22Rv1 (cell line): ENCODE measurements around the gene IMPDH1.

Source experiments
- H3K27ac ChIP-seq: fragments of 450-650 bp; 2 replicates; pipeline ENCODE4 v1.5.1; 2017
- ZFX ChIP-seq: fragments of 450-650 bp; IDR thresholded peaks from 2 replicates; pipeline ENCODE4 v1.6.1; 2017; ENCODE audit warnings: antibody characterized with exemption, borderline replicate concordance
- TF ChIP-seq, protein P1 (sequence below): fragments of 450-650 bp; IDR thresholded peaks from 2 replicates; pipeline ENCODE4 v1.5.1; 2017; ENCODE audit warnings: mild to moderate bottlenecking

IMPDH1 gene

DNA sequence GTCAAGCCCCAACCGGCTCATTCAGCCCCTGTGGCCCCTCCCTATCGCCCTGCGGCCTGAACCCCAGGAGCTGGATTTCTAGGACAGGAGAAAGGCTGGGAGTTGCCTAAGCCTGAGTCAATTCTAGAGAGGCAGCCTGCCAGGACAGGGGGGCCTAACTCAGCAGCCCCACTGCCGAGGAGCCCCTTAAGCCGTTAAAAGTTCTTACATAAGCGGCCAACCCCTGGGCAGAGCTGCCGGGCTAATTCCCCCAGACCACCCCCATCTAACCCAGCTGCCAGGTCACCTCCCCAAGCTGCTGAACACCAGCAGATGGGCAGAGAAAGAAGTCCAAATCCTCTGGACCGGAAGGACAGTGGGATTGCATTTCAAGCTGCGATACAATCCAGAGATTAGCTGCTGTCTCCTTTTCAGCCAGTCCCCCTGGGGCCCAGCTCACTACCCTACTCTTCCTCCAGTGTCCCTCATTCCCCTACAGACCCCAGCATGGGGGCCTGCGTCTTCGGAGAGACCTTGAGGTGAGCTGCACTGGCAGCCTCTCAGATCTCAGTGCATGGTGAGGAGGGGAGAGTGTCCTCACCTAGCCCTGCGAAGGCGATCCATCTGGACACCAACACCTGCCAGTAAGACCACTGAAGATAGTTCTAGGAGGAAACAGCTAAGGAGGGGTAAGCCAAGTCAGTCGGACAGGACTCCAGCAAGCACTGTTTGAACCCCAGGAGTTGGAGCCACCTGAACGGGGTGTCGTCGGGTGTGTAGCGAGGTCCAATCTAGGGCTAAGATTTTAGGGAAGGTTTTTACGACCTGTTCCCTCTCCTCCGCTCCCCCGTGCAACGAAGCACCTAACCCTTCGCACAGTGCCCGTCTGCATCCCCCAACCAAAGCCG lies 830 bp downstream of the IMPDH1 start:
- TF ChIP-seq, protein P1, sequence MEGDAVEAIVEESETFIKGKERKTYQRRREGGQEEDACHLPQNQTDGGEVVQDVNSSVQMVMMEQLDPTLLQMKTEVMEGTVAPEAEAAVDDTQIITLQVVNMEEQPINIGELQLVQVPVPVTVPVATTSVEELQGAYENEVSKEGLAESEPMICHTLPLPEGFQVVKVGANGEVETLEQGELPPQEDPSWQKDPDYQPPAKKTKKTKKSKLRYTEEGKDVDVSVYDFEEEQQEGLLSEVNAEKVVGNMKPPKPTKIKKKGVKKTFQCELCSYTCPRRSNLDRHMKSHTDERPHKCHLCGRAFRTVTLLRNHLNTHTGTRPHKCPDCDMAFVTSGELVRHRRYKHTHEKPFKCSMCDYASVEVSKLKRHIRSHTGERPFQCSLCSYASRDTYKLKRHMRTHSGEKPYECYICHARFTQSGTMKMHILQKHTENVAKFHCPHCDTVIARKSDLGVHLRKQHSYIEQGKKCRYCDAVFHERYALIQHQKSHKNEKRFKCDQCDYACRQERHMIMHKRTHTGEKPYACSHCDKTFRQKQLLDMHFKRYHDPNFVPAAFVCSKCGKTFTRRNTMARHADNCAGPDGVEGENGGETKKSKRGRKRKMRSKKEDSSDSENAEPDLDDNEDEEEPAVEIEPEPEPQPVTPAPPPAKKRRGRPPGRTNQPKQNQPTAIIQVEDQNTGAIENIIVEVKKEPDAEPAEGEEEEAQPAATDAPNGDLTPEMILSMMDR, result no peak
- no peak for TF ChIP-seq ZFX
- peak overlapping the region; percentile 91 for H3K27ac ChIP-seq

DNA sequence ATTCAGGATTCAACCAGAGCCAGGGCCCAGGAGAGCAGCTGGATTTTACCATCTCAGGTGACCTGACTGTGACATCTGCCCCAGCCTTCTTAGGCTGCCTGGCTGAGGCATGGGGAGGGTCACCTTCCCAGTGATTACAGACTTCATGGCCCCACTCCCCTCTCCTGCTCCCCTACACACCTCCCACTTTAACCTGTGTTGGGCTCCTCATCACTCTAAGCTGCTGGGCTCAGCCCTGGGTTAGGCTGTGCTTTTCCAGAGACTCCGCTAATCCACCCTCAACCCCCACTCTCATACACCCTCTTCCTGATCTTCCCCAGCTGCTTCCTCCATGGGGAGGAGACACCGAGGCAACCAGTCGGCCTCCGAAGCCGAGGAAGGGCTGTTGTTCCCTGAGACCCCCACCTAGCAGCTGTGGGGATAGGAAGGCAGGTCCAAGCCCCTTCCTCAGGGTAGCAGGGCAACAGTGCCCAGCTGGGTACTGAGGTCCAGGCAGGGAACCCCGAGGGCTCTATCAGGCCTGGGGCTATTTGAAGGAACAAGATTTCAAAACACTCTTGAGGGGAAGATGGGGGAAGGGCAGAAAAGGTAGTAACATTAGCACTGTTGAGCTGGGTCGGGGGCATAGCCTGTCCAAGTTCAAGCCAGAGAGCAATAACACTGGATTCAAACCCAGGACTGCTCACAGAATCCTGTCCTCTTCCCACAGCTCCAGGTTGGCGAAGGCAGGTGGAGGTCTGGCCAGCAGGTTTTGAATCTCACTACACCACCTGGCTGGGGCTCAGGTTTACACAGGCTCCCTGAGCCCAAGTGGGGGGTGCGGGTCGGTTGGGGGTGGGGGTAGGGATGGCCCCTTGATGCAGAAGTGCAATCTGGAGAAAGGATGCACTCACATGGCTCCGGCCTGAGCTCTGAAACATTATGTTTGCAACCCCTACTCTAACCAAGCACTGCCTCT lies 1.8 kb downstream of the IMPDH1 start:
- no peak overlapping the region for H3K27ac ChIP-seq
- TF ChIP-seq, protein P1, result no peak
- no peak for TF ChIP-seq ZFX

DNA sequence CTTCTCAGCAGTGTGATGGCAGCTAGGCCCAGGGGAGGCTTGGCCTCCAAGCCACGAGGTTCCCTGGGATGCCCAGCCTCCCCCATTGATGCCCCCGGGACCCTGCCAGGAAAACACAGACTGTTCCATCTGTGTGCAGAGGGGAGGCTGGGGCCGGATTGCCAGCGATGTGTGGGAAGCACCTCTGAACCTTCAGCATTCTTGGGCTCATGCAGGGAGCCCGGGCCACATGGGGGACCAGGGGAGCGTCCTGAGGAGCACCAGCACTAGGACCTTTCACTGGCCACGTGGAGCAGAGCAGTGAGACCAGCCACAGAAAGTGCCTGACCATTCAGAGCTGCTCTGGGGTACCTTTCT lies 2.6 kb downstream of the IMPDH1 start:
- no peak for TF ChIP-seq ZFX
- TF ChIP-seq, protein P1, result no peak
- no peak overlapping the region for H3K27ac ChIP-seq

- no peak for TF ChIP-seq ZFX
- TF ChIP-seq, protein P1, result no peak
- no peak overlapping the region for H3K27ac ChIP-seq
Observed at GRCh38 chr7:128406314-128407232, 3.2 kb downstream of the IMPDH1 start.

DNA sequence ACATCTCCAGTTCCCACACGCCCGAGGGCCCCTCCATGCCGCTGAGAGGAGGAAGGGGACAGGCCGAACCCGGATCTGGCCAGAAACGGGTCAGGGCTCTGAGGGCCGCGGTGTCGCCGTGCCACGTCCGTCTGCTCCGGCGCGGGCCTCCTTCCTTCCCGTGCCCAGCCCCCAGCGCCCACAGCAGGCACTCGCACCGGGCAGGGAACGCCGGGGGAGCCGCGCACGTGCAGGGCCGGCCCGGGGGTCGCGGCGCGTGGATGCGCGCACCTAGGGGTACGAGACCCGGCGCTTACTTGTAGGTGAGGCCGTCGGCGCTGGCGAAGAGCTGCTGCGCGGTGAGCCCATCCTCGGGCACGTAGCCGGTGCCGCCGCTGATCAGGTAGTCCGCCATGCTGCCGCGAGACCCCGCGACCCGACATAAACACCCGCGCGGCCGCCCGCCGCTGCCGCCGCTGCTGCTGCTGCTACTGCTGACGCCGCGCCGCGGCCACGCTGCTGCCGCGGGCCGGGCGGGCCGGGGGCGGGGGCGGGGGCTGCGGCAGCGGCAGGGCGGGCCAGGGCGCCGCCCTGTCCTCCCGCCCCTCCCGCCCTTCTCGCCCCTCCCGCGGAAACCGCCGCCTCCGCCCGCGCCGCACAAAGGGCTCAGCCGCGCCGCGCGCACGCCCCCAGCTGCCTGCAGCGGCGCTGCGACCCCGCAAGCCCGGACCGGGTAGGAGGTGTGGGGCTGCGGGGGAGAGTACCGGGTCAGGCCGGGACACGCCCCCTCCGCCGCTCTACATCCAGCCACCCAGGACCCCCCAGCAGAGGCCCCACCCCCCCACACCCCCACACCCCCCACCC lies 4.1 kb downstream of the IMPDH1 start:
- H3K27ac ChIP-seq, result peak overlapping the region; percentile 67
- TF ChIP-seq, protein P1, result no peak; the same call in 1 of the 2 replicates
- no peak for TF ChIP-seq ZFX

- H3K27ac ChIP-seq, result peak overlapping the region; percentile 67
- TF ChIP-seq ZFX, result no peak
- TF ChIP-seq, protein P1, result peak; percentile 32
Observed at GRCh38 chr7:128404886-128405470, 4.8 kb downstream of the IMPDH1 start.
